Lung (tissue), 12 donors: ENCODE measurements around the gene LITAF. TPM values are rescaled to one million over a fixed set of nuclear protein-coding genes. Genes with fewer than 3 reads are reported as not detected.
A peak's percentile ranks its signal among the peaks of the same experiment; 100 is the strongest.
"Not testable (repeated sequence)": the region's sequence is repeated elsewhere in the genome, so short reads cannot be mapped to it uniquely, and the experiment has no call there.

Source experiments
- ATAC-seq: fragments of 200-7000 bp; cut with Tn5 transposase; one replicate; pipeline ENCODE4 v1.9.1; 2020; ENCODE audit warnings: moderate number of reproducible peaks; ENCODE audit not compliant: insufficient read depth, low FRiP score
- DNase-seq, 3 donors: peaks; one replicate each; pipeline ENCODE4 v3.0.0-alpha.2; 2013 to 2017
- H3K27ac ChIP-seq, 2 donors: one replicate each; pipeline ENCODE4 v1.5.1; 2013; ENCODE audit warnings: mild to moderate bottlenecking in 2 of 2, moderate library complexity in 2 of 2, control low read depth in 1 of 2, inconsistent platforms in 1 of 2, low read depth in 1 of 2, low read length in 1 of 2
- H3K27me3 ChIP-seq, 3 donors: one replicate each; pipeline ENCODE4 v1.5.1; 2013; ENCODE audit warnings: low read length in 2 of 3; ENCODE audit not compliant: control insufficient read depth in 3 of 3, insufficient read depth in 3 of 3
- H3K36me3 ChIP-seq, 4 donors: one replicate each; pipeline ENCODE4 v1.5.1; 2013; ENCODE audit warnings: low read length in 4 of 4, mild to moderate bottlenecking in 1 of 4, moderate library complexity in 1 of 4; ENCODE audit not compliant: control insufficient read depth in 4 of 4, insufficient read depth in 4 of 4
- H3K4me1 ChIP-seq, 5 donors: one replicate each; pipeline ENCODE4 v1.5.1; 2013; ENCODE audit warnings: low read length in 5 of 5, mild to moderate bottlenecking in 2 of 5, moderate library complexity in 1 of 5; ENCODE audit not compliant: control insufficient read depth in 5 of 5, insufficient read depth in 5 of 5
- H3K4me3 ChIP-seq: one replicate; pipeline ENCODE4 v1.5.1; 2013; ENCODE audit warnings: mild to moderate bottlenecking, control low read depth, moderate library complexity
- H3K9ac ChIP-seq, 2 donors: one replicate each; pipeline ENCODE4 v1.5.1; 2013; ENCODE audit warnings: low read length in 2 of 2, control low read depth in 1 of 2; ENCODE audit not compliant: insufficient read depth in 1 of 2
- H3K9me3 ChIP-seq, 4 donors: one replicate each; pipeline ENCODE4 v1.5.1; 2013; ENCODE audit warnings: low read length in 3 of 4, mild to moderate bottlenecking in 1 of 4, moderate library complexity in 1 of 4; ENCODE audit not compliant: control insufficient read depth in 4 of 4, insufficient read depth in 3 of 4
- CTCF ChIP-seq: IDR thresholded peaks from 2 replicates; pipeline ENCODE4 v1.5.1; 2012; ENCODE audit warnings: mild to moderate bottlenecking; ENCODE audit errors: control extremely low read depth, extremely low read depth
- WGBS, 2 donors: extraction: QIAGEN DNeasy Blood & Tissue Kit; methylation state at CpG; one replicate each; pipeline ENCODE4 v1.1.7; 2013; 5-methylcytosine and 5-hydroxymethylcytosine counted together
- polyA plus RNA-seq, 2 donors: library from polyadenylated mRNA; stranded (reverse); fragments of 200-250 nt; gene quantifications; one replicate each; pipeline ENCODE4 v1.2.1, GENCODE V29; 2013
- total RNA-seq, 2 donors: library from RNA; depleted of rRNA in 1 of 2; stranded (reverse); fragments of >200 nt in 1 of 2; gene quantifications; one replicate each; pipeline ENCODE4 v1.2.1, GENCODE V29; 2014 to 2021
- donor health status: control.
- donor health status: control.
- donor health status: Bipolar disorder and iron deficiency.
- donor health status: healthy.
- donor health status: DM: yes; HTN: yes; CAD: no.

The LITAF gene
- total and polyA plus RNA-seq, 4 donors: 66.4 to 406 (median 146) TPM

GRCh38 chr16:11597235-11598095, 10.7 kb upstream of the LITAF start:
- Histone ChIP-seq H3K36me3 (no peaks in the 10 kb centered on the region), H3K4me1 (peaks cover 0 to 32% (median 12%) of the 10 kb centered on the region in 5 donors), H3K9me3 (no peaks in the 10 kb centered on the region), H3K9ac (peak overlapping the region; percentile 31 to 84), H3K4me3 (no peak overlapping the region), H3K27me3 (peaks cover 0 to 2% (median 0%) of the 10 kb centered on the region in 3 donors), H3K27ac (peak overlapping the region in 1 of 2 donors; percentile 83)
- peak; percentile 75 to 90 (median 88) for DNase-seq
- 44 to 57% methylated on average over 14 of the region's 14 CpGs for WGBS, 2 donors
- no peak for TF ChIP-seq CTCF
- ATAC-seq: peak; percentile 75

GRCh38 chr16:11596572-11597226, 10.0 kb upstream of the LITAF start:
- peaks cover 0 to 32% (median 12%) of the 10 kb centered on the region in 5 donors for H3K4me1 ChIP-seq
- H3K27me3 ChIP-seq: peaks cover 0 to 2% (median 0%) of the 10 kb centered on the region in 3 donors
- H3K4me3 ChIP-seq: no peak overlapping the region
- DNase-seq (peak in 1 of 3 donors; percentile 70), ATAC-seq (no peak)
- peak overlapping the region in 1 of 2 donors; percentile 83 for H3K27ac ChIP-seq
- WGBS, 2 donors: 52 to 57% methylated on average over 4 of the region's 4 CpGs
- peak overlapping the region in 1 of 2 donors; percentile 84 for H3K9ac ChIP-seq
- no peak for TF ChIP-seq CTCF
- no peaks in the 10 kb centered on the region for H3K9me3 ChIP-seq
- H3K36me3 ChIP-seq: no peaks in the 10 kb centered on the region

- Histone ChIP-seq H3K27me3 (no peaks in the 10 kb centered on the region), H3K36me3 (no peaks in the 10 kb centered on the region), H3K27ac (no peak overlapping the region), H3K9me3 (no peaks in the 10 kb centered on the region), H3K4me3 (no peak overlapping the region), H3K9ac (no peak overlapping the region), H3K4me1 (peaks cover 0 to 31% (median 12%) of the 10 kb centered on the region in 5 donors)
- WGBS, 2 donors: 74 to 90% methylated on average over 3 of the region's 3 CpGs
- DNase-seq (no peak), ATAC-seq (no peak)
- no peak for TF ChIP-seq CTCF
These were observed 6.9 kb upstream of the LITAF start for GRCh38 chr16:11593581-11593980.

GRCh38 chr16:11593076-11593475, 6.4 kb upstream of the LITAF start:
- not testable (repeated sequence) for H3K4me3 ChIP-seq, H3K9ac ChIP-seq, DNase-seq, H3K36me3 ChIP-seq, H3K27ac ChIP-seq, ATAC-seq, H3K9me3 ChIP-seq, H3K27me3 ChIP-seq
- WGBS, 2 donors: 78 to 79% methylated on average over 9 of the region's 9 CpGs
- peaks cover 0 to 26% (median 12%) of the 10 kb centered on the region in 5 donors for H3K4me1 ChIP-seq

- H3K27ac ChIP-seq, ATAC-seq, H3K9ac ChIP-seq, H3K4me3 ChIP-seq, DNase-seq, H3K36me3 ChIP-seq, H3K27me3 ChIP-seq, H3K9me3 ChIP-seq: not testable (repeated sequence)
- peaks cover 0 to 20% (median 3%) of the 10 kb centered on the region in 5 donors for H3K4me1 ChIP-seq
- WGBS, 2 donors: 87 to 97% methylated on average over 5 of the region's 5 CpGs
These were observed 4.9 kb upstream of the LITAF start for GRCh38 chr16:11591630-11592029.
